Eye (tissue), 1 donor: ENCODE results near the gene AMOTL2.

Experiments used
- DNase-seq: peaks from one replicate; pipeline ENCODE4 v3.0.0-alpha.2; 2015

Gene AMOTL2

DNA sequence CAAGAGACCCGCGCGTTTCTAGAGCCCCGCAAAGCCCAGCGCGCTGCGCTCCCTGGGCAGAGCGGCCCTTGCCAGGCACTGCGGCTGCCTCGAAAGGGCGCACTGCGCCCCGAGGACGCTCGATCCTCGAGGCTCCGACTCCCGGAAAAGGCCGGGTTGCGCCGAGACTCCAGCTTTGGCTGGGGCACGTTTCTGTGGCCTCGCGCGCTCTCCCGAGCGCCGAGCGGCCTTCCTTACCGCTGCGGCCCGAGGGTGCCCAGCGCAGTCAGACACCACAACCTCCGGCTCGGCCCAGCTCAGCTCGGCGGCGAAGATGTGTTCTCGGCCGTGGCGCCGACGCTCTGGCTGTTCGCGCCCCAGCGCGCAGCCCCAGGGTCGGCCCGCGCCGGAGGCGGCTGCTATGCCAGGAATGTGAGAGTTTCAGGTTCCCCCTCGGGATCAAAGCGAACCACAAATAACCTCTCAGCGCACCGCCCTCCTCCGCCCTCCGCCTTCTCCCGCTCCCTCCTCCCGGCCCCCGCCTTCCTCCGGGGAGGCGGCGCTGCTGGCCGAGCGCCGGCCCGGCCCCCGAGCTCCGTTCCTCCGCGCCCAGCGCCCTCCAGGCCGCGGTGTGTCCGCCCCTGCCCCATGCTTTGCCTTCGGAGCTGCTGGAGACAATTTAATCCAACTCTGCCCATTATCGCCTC is at the start of gene AMOTL2:
AMOTL2 (minus strand) TSS at position 343 of the 686 bp plus-strand sequence. CDS start 3,014 bp downstream, outside the sequence.
- peak; percentile 98 for DNase-seq

DNA sequence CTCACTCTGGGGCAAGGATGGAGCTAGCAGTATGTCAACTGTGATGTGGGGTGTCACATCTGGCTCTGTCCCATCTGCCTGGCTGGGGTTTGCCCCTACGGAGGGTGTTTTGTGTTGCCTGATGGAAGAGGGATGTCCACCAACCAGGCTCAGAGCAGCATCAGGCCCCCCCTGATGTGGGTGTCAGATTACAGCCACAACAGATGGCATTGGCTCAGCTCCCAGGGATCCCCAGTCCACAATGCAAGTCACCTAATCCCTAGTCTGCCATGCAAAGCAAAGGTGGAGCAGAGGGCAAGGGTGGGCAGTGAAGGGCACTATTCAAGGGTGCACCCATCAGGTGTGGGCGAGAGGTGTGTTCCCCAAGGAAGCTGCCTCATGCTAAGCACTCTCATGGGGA is 48.9 kb upstream of the AMOTL2 start:
- DNase-seq = peak; percentile 45

DNA sequence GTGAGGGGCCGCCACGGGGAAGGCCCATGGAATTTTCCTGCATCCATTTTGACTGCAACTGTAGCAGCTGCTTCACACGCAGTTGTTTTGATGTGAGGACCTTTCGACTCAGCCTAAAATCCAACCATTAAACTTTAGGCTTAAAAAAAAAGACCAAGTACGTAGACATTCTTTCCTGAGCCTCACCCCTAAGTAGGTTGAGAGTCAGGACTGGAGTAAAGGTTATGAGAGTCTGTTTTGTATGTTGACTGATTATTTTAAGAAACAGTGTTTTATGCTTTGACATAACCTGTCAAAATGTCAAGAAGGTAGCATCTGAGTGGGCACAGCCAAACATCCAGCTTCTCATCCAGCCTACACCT is 45.7 kb upstream of the AMOTL2 start:
- DNase-seq = no peak

DNA sequence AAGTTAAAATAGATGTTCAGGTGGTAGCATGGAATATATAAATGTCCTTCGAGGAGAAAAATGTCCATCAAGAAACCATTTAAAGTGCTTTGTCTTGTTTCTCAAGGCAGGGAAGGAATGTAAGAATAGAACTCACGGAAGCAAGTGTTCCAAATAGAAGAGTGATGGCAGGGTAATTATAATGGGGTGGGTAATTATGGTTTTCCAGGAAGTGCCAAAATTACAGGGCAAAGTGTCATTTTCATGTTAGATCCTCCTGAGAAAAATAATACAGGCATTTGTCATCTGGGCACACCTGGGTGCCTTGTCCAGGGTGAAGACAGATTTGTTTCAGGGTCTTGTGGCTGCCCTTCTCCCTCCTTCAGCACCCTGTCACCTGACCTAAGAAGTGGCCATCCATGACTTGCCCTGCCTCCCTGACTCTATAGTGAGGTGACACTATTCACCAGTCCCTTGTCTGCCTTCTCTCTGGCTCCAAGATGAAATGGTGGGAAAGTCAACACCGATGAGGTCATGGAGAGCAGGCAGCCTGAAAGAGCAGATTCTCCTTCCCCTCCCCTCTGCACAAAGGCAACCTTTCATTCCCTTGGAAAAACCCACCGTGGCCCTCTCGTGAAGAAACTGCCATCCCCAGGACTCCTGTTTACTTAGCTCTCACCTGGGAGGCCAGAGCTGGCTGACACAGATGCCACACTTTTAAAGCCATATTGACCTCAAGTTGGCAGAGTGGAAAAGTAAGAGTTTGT is 45.1 kb upstream of the AMOTL2 start:
- DNase-seq = no peak

DNA sequence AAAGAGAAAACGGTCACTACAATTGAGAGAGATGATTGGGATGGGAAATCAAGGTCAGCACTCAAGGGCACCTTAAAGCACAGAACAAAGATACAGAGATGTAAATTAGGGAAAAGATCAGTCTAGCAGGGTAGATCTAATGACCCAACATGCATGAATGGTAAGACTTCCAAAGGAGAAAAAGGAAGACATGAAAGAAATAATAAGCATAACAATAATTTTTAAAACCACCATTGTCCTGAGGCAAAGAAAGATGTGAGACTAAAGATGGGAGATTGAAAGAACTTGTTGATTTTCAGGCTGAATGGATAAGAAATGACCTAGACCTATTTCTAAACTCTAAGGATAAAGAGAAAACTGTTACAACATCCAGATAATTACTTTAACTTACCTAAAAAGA is 34.8 kb upstream of the AMOTL2 start:
- no peak for DNase-seq

DNA sequence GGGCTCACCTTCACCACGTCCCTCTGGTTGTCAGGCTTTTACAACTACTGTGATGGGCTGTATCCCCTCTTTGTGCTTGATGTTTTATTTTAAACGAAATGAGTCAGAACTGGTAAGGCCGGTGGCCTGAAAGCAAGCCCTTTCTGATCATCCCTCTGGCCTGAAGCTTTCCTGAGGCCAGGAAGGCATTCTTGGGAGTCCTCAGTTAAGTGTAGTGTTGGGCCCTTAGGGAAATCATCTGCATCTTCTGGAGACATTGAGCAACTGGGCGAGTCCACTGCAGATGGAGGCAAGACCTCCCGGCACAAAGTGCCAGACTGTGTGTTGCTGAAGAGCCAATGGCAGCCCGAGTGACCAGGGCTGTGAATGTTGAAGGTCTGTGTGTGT is 33.0 kb upstream of the AMOTL2 start:
- no peak for DNase-seq

DNA sequence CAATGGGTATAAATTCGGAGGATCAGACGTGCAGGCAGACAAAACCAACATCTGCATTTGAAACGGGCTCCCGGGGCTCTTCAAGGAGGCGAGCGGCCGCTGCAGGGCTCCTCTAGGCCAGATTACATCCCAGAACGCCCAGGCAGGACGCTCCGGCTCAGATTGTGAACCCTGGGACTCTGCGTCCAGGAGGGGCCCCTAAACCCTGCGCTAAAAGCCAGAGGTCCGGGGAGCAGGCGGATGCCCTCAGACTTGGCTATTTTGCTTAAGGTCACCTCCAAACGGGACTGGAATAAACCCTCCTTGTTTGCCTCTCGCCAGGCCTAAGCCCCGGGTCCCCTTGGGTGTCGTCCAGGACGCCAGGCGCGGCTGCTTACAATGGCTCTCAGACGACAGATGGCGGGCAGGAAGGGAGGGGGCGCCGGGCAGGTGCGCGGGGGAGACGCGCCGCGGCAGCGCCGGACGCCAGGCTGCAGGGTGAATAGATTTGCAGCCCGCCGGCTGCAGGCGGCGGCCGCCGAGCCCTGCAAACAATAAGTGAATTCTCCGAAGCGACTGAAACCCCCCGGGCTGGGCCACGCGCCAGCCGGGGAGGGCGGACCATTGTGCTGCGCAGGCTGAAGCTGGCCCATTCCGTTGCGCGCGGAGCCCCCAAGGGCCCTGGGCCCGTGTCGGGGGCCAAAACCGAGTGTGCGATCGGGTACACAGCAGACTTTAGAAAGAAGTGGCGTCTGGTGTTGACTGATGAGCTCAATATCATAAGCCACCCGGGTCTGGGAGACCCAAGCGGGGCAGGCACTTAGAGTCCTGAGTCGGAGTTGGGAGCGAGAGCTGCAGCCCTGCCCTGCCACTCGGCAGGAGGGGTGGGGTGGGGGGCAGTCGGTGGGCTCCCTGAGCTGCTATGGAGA is 32.3 kb upstream of the AMOTL2 start:
- DNase-seq = peak; percentile 91

DNA sequence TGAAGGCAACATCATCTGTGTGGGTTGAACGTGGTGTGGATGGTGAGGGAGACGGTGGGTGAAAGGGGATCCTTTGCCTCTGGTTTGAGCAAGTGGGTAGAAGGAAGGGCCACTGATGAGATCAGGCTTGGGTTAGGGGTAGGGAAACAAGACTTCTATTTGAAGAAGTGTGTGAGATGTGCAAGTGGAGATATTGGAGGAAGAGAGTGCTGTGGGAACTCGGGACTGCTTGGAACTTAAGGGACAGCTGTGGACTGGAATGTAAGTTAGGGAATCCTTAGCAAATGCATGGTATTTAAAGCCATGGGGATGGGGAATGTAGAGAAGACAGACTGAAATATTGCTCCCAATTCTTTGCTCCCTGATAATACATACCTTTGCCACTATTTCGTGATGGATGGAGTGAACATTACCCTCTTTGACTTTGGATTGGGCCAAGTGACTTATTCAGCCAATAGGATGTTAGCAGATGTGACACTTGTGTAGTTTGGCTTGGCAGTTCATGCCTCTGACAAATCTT is 30.2 kb upstream of the AMOTL2 start:
- no peak for DNase-seq

DNA sequence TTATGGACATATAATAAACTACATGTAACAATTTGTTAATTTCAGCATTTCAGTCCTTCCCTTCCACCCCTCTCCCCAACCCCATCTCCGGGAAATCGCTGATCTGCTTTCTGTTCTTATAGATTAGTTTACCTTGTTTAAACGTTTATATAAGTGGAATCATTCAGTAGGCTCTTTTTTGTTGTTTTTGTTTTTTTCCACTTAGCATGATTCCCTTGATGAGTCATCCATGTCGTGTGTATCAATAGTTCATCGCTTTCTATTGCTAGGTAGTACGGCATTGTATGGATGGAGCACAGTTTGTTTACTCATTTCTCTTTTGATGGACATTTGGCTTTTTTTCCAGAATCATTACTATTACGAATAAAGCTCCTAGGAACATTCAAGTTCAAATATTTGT is 23.5 kb upstream of the AMOTL2 start:
- DNase-seq = no peak

DNA sequence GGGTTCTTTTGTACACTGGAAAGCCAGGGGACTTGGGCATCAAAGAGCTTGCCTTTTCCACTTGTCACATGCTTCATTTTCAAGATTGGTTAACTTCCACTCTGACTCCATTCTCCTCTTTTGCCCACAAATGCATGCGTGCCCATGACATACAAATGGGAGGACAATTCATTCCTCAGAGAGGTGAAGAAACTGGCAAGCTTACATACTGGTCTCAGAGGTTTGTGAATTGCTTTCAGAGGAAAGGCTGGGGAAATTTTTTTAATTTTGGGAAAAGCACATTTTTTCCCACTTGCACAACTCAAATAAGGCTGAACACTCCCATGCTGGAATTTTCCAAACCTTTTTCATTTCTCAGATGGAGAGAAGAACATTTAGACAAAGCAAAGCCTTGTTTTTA is 20.9 kb upstream of the AMOTL2 start:
- DNase-seq = no peak

DNA sequence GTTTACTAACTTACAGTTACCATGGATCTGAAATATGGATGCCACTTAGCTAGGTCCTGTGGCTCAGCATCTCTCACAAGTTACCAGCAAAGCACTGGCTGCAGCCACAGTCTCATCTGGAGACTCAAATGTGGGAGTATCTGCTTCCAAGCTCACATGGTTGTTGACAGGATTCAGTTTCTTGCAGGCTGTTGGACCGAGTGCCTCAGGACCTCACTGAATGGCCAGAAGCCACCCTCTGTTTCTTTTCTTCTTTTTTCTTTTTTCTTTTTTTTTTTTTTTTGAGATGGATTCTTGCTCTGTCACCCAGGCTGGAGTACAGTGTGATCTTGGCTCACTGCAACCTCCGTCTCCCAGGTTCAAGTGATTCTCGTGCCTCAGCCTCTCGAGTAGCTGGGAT is 20.1 kb upstream of the AMOTL2 start:
- DNase-seq = no peak

DNA sequence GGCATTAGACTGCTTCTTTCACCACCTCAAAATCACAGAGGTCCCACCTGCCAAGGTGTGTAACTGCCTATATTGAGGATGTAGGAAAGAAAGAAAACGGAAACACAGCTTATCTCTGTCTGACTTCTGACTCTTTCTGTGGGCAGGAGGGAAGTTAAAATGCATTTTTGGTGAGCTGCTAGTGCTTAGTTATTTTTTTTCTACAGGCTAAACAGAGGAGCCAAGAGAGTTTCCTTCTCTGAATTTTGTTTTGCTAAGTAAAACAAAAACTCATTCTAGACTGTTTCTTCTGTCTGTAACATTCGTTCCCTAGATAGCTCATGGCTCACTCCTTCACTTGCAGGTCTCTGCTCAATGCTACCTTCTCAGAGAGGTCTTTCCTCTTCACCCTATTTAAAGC is 18.8 kb upstream of the AMOTL2 start:
- DNase-seq = no peak

DNA sequence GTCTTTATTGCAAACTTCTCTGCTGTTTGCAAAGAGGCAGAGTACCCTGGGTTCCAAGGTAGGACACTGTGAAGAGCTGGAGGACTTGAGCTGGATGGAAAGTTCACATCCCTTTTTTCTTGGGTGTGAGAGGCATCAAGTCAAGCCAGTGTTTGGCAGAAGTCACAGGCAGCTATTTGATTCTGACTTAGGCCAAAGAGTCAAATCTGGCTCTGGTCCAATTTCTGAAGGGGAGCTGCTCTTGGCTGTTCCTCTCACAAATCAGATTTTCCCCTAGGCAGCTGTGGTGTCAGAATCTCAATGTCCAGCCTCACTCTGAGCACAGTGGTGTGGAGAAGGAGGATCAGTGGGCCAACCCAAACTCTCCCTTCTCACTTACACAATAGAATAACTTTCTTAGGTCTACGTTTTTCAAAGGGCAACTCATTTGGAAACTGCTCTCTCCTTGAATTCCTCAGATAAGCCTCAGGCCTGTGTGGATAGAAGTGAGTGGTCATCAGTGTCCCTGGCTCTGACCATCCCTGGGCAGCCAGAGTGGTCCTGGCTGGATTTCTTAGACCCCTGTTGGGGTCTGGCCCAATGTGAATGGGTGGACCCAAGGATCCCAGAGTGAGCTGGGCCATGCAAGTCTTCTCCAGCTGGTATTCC is 18.2 kb upstream of the AMOTL2 start:
- DNase-seq = peak; percentile 64

DNA sequence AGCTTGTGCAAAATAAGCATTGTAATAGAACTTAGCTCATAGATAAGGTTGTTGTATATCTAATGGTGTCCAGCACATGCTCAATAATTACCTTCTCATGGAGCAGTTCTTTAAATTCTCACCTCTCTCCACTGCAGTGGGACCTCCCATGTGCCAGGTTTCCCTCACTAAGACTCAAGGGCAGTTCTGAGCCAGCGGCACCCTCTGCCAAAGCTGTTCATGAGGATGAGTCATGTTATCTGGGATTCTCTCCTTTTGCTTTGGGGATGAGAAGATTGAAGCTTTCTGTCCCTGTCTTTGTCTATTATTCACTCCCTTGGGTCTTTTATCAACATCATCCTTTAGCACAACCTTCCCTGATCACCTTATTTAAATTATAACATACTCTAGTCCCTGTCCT is 15.6 kb upstream of the AMOTL2 start:
- no peak for DNase-seq

DNA sequence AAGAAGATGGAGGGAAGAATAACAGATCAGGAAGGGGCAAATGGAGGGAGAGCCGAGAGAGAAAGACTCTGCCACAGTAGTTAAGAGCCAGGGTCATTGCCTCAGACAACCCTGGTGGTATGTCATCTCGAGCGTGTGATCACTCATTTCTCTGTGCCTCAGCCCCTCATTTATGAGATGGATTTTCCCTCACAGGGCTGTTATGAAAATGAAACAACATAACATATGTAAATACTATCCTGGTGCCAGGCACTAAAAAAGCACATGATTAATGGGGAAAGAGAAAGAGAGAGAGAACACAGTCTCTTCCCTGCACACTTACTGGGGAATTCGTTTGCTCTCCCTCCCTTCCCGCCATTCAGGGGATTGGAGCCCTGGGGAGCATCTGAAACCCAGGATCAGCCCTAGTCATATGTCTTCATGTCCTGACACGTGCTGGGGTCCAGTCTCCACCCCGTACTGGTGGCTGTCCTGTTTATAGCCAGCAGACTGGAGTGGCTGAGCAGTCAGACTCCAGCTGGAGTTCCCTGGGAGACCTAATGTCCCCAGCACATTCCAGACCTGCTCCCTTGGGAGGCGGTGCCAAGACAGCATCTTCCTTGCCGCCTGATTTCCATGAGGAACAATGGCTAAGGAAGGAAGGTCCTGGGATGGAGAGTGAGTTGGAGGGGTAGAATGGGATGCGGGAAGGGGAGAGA is 14.7 kb upstream of the AMOTL2 start:
- DNase-seq = no peak

DNA sequence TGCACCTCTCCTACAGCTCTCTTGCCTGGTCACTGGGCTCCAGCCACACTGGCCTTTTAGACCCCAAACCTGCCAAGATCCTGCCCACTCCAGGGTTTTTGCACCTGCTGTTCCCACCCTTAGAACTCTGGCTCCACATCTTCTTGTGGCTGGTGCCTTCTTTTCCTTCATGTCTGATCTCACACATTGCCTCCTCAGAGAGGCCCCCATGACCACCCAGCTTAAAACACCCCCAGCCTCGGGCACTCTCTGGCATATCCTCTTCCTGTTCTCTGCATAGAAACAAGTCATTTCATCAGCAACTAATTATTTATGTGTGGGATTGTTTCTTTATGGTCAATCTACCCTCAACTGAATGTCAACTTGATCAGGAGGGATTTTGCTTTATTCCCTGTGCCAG is 14.0 kb upstream of the AMOTL2 start:
- DNase-seq = no peak

DNA sequence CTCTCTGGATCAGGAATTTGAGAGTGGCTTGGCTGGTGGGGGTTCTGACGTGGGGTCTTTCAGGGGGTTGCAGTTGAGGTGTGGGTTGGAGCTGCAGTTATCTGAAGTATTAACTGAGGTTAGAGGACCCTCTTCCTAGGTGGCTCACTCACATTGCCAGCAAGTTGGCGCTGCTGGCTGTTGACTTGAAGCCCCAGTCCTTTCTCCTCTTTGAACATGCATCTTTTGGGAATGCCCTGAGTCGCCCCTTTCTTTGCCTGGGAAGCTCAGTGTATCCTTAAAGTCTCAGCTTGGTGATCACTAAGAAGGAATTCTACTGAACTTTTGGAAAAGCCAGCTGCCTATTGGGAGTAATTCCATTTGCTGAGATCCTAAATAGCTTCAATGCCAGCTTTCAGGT is 13.0 kb upstream of the AMOTL2 start:
- DNase-seq = no peak

DNA sequence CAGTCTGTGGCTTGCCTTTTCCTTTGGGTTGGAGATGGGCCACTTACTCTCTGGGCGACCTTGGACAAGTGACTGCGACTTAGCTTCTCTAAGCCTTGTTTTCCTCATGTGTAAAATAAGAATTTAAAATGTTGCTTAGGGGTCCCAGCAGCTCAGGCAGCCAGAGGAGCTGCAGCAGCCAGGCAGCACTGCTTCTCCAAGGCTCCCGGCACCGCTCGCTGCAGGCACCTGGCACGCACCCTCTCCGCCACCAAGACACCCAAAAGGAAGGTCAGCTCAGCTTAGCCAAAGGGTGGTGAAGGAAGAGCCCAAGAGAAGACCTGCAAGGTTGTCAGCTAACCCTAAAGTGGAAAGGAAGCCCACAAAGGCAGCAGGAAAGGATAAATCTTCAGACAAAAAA is 10.7 kb upstream of the AMOTL2 start:
- DNase-seq = no peak

DNA sequence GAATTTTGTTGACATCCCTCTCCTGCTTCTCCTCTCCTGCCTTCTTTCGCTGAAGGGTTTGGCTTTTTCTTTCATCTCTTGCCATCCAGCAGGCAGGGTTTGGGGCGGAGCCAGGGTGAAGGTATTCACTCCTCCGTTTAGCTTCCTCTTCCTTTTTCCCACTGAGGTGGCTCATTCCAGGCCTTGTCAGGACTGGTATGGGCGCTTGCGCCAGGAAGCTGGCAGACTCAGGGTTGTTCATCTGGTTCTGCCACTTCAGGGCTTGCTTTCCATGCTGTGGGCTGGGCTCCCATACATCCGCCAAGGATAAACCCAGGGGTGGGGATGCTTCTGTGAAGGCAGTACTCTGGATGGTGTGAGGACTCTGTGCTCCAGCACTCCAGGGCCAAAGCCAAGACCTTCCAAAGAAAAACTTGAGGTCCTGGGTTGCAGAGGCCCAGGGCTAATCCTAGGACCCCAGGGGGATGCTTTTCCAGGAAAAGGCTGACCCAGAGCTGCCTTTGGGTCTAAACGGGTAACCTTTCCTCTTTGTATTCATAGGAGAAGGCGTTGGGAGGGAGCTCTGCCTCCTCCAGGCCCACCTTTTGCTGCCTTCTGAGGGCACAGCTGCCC is 7.7 kb upstream of the AMOTL2 start:
- no peak for DNase-seq

DNA sequence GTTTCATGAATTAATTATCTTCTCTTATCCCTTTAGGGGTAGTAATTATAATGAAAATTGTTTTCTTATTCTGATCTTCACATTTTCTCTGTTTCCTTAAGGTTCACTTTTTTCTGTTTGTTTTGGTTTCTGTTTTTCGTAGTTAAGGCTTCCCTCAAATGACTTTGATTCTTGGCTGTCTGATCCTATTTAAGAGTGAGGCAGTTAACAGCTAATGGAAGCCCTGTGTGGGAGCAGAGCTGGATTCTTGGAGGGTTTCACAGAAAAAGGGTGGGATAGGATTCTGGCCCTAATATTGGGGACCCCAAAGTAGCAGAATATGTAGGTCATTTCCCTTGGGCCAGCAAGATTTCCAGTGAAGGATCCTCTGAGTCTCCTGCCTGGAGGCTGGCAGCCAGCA is 6.8 kb upstream of the AMOTL2 start:
- DNase-seq = no peak

DNA sequence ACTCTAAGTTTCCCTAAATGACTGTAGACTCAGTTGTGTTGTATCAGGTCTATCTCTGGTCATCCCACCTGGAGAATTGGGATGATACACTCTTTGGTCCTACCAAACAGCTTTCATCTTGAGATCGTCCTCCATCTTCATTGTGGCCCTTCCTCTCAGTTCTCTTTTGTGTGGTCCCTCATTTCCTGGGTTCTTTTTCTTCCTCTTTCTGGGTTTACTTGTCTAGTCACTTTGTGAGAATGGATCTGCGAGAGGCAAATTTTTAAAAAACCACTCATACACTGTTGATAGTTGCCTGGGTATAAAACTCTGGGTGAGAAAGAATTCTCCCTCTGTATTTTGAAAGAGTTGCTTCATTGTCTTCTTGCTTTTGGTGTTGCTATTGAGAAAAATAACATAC is 6.0 kb upstream of the AMOTL2 start:
- DNase-seq = no peak

DNA sequence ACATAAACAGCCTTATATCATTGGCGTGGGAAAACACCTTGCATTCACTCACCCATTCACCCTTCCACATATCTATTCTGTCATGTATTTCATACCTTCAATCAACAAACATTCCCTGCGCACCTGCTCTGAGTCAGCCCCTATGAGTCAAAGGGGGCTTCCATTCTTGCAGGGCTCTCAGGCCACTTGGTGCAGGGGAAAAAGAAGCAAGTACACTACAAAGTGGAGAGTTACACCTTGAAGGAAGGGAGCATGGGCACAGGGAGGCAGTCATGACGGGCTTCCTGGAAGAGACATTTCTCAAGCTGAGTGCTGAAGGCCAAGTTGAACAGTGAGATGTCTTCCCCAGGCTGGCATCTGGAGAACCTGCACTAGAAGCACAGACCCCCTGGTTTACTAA is 4.6 kb upstream of the AMOTL2 start:
- DNase-seq = no peak
